Activated CD8-positive, alpha-beta T cell treated with anti-CD3 and anti-CD28 coated beads for 36 hours (primary cell): ENCODE measurements around the gene PCDHGC3. TPM values are rescaled to one million over a fixed set of nuclear protein-coding genes. Genes with fewer than 3 reads are reported as not detected.

Source experiments
- ATAC-seq: fragments of 200-7000 bp; cut with Tn5 transposase; one replicate; pipeline ENCODE4 v1.10.0; 2021; ENCODE audit warnings: mild to moderate bottlenecking, moderate library complexity
- CTCF ChIA-PET: fragments of 350-600 bp; sonication (Branson Sonifier 250); formaldehyde crosslinking; loops from one replicate; lab custom pipeline; 2021; ENCODE audit warnings: antibody characterized with exemption; lab: Charles Lee
- POLR2A ChIA-PET: fragments of 350-600 bp; sonication (Branson Sonifier 250); formaldehyde crosslinking; loops from one replicate; lab custom pipeline; 2021; ENCODE audit warnings: antibody characterized with exemption; lab: Charles Lee
- DNase-seq: peaks from one replicate; pipeline ENCODE4 v3.0.0-alpha.2; 2020
- H3K27ac Mint-ChIP-seq: one replicate; pipeline ENCODE4 v1.8.0; 2021; ENCODE audit warnings: mild to moderate bottlenecking, mixed read lengths
- H3K27me3 Mint-ChIP-seq: one replicate; pipeline ENCODE4 v1.8.0; 2021; ENCODE audit warnings: mixed read lengths
- H3K36me3 Mint-ChIP-seq: one replicate; pipeline ENCODE4 v1.8.0; 2021; ENCODE audit warnings: low read depth, mixed read lengths
- H3K4me1 Mint-ChIP-seq: one replicate; pipeline ENCODE4 v1.8.0; 2021; ENCODE audit warnings: low read depth, mixed read lengths
- H3K4me3 Mint-ChIP-seq: one replicate; pipeline ENCODE4 v1.8.0; 2021; ENCODE audit warnings: mild to moderate bottlenecking, moderate library complexity, mixed read lengths
- H3K9me3 Mint-ChIP-seq: one replicate; pipeline ENCODE4 v1.8.0; 2021; ENCODE audit warnings: mixed read lengths
- intact Hi-C: fragments of 100-400 bp; cut with micrococcal nuclease; formaldehyde crosslinking; loops from one replicate; pipeline ENCODE4 v1.10.0; 2022
- total RNA-seq, 2 experiments: library from RNA; stranded (reverse); gene quantifications; one replicate each; pipeline ENCODE4 v1.2.3, GENCODE V29; 2021
- TF ChIP-seq, protein P1 (sequence below): fragments of 200-600 bp; IDR thresholded peaks from one replicate; pipeline ENCODE4 v1.8.0; 2022; ENCODE audit warnings: antibody characterized with exemption, mild to moderate bottlenecking

Gene PCDHGC3
- total RNA-seq, 2 experiments from 2014 or later: not detected

DNA sequence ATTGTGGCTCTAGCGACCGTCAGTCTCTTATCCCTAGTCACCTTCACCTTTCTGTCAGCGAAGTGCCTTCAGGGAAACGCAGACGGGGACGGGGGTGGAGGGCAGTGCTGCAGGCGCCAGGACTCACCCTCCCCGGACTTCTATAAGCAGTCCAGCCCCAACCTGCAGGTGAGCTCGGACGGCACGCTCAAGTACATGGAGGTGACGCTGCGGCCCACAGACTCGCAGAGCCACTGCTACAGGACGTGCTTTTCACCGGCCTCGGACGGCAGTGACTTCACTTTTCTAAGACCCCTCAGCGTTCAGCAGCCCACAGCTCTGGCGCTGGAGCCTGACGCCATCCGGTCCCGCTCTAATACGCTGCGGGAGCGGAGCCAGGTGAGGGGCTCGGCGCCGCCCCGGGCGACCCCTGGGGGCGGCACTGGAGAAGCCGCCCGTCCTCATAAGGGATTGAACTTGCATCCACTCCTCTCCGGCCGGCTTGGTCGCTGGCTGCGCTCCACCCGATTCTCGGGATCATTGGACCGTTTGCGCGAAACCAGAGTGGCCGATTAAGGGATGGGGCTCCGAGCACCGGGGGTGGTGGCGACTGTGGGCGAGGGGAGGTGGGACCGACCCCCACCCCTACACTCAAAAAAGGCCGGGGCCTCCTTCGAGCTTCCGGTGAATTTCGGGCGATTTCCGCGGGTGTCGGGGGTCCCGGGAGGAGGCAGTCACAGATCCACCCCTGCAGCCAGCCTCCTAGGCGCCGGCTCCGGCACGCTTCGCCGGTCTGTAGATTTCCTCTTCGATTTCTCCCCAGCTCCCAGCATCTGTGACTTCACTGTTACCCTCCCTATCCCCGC is 15.8 kb downstream of the PCDHGC3 start:
- ATAC-seq (no peak), DNase-seq (no peak)
- Mint-ChIP-seq H3K27ac (peak overlapping the region; percentile 25), H3K36me3 (no peaks in the 10 kb centered on the region), H3K27me3 (peaks cover 79% of the 10 kb centered on the region), H3K9me3 (no peaks in the 10 kb centered on the region), H3K4me3 (peak overlapping the region; percentile 68), H3K4me1 (peaks cover 8% of the 10 kb centered on the region)
- intact Hi-C loops: no loop called here
- TF ChIP-seq, protein P1, sequence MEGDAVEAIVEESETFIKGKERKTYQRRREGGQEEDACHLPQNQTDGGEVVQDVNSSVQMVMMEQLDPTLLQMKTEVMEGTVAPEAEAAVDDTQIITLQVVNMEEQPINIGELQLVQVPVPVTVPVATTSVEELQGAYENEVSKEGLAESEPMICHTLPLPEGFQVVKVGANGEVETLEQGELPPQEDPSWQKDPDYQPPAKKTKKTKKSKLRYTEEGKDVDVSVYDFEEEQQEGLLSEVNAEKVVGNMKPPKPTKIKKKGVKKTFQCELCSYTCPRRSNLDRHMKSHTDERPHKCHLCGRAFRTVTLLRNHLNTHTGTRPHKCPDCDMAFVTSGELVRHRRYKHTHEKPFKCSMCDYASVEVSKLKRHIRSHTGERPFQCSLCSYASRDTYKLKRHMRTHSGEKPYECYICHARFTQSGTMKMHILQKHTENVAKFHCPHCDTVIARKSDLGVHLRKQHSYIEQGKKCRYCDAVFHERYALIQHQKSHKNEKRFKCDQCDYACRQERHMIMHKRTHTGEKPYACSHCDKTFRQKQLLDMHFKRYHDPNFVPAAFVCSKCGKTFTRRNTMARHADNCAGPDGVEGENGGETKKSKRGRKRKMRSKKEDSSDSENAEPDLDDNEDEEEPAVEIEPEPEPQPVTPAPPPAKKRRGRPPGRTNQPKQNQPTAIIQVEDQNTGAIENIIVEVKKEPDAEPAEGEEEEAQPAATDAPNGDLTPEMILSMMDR: no peak
- ChIA-PET CTCF (interaction anchor here (0.7 to 2.7 kb wide), 6 partner anchors 13 to 78 kb away, joined by 3 to 10 read pairs (median 3); partner anchors contain the start of genes PCDHGA10 and PCDHGA11), POLR2A (interaction anchor here (0.9 kb wide), 1 partner anchor 172 kb away, joined by 4 read pairs; no protein-coding TSS in a partner anchor)

DNA sequence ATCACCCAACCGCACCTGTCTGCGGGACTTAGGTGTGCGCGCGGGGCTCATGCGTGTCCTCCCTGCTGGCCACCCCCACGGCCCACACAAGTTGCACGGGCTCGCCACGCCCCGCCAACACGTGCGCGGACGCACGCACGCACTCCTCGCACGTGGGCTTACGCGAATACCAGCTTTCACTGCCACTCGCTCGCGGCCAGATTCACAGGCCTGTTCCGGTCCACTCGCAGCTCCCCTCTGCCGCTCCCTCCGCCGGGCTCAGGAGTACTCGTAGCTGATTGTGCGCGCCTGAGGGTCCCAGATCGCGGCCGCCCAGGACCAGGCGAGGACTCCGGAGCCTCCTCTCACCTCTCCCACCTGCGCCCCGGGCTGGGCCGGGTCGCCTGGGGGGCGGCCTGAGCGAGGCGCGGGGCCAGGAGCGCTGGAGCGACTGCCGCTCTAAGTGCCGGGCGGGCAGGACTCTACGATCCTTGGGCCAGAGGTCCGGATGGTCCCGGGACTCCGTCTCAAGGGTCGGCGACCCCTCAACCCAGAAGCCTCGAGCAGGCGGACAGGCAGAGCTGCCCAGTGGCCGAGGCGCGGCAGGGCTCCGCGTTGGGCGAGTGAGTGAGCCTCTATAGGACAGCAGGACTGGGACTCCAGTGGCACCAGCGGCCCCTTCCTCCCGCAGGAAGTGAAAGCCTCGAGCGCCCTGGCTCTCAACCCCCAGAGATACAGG is 16.6 kb downstream of the PCDHGC3 start:
- Mint-ChIP-seq H3K36me3 (no peaks in the 10 kb centered on the region), H3K4me1 (peaks cover 8% of the 10 kb centered on the region), H3K4me3 (peak overlapping the region; percentile 68), H3K27me3 (peaks cover 77% of the 10 kb centered on the region), H3K27ac (peak overlapping the region; percentile 25), H3K9me3 (no peaks in the 10 kb centered on the region)
- DNase-seq (peak; percentile 39), ATAC-seq (peak; percentile 45)
- TF ChIP-seq, protein P1: no peak
- CTCF ChIA-PET: interaction anchor here (0.7 to 2.7 kb wide), 11 partner anchors 14 to 397 kb away, joined by 3 to 10 read pairs (median 3); partner anchors contain the start of genes PCDHGA10 and PCDHGA11
- POLR2A ChIA-PET: interaction anchor here (0.9 kb wide), 1 partner anchor 173 kb away, joined by 4 read pairs; no protein-coding TSS in a partner anchor
- intact Hi-C loops: no loop called here

DNA sequence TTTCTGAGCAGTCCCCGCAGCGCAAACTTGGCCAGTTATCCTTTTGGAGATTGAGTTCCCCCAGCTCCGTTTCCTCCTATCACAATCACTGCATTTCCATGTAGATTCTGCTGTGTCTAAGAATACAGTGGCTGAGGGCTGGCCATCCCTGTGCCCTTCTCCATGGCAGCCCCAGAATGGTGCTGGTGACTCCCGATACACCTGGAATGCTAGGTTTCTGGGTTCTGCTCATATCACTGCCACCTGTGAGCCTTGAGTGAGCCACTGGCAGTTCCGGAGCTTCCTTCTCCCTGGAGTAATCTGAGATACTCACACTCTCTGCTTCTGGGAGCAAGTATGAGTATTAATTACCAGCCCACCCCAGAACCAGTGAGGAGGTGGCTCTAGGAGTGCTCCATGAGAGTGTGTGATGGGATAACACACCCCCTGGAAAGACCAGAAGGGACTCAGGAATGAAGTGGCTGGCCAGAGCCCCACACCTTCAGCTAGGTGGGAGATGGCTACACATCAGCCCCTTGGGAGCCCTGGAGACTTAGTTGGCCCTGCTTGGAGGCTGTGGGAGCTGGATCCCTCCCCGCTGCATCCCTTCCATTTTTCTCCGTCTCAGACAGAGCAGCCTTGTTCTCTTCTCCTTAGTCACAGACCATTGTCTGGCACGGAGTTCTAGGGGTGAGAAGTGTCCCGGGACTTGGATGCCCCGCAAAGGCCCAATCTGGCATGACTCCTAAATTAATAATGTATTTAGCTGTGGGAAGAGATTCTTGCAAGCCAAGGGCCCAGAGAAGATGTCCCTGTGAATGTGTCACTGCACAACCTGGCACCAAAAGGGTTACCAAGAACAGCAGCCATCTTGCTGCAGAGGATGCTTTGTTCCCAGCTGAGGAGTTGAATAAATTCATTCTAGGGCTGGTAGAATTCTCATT is 18.0 kb downstream of the PCDHGC3 start:
- Mint-ChIP-seq H3K36me3 (no peaks in the 10 kb centered on the region), H3K27me3 (peaks cover 69% of the 10 kb centered on the region), H3K9me3 (no peaks in the 10 kb centered on the region), H3K27ac (no peak overlapping the region), H3K4me3 (no peak overlapping the region), H3K4me1 (peaks cover 8% of the 10 kb centered on the region)
- ChIA-PET POLR2A (interaction anchor here (0.9 kb wide), 1 partner anchor 8 kb away, joined by 3 read pairs; no protein-coding TSS in a partner anchor), CTCF (interaction anchor here (1.1 to 2.7 kb wide), 5 partner anchors 8 to 81 kb away, joined by 6 to 10 read pairs (median 9); partner anchors contain the start of genes PCDHGA10 and PCDHGC4)
- ATAC-seq (no peak), DNase-seq (no peak)
- TF ChIP-seq, protein P1: no peak
- intact Hi-C loops: no loop called here

- Mint-ChIP-seq H3K9me3 (no peaks in the 10 kb centered on the region), H3K36me3 (no peaks in the 10 kb centered on the region), H3K27ac (no peak overlapping the region), H3K27me3 (peaks cover 62% of the 10 kb centered on the region), H3K4me1 (peaks cover 8% of the 10 kb centered on the region), H3K4me3 (no peak overlapping the region)
- intact Hi-C loops: no loop called here
- POLR2A ChIA-PET: interaction anchor here (0.8 to 1.1 kb wide), 3 partner anchors 9 to 20 kb away, joined by 3 read pairs; no protein-coding TSS in a partner anchor
- CTCF ChIA-PET: interaction anchor here (2.4 to 2.6 kb wide), 2 partner anchors 10 to 17 kb away, joined by 6 to 9 read pairs; partner anchors contain the start of gene PCDHGC4
- TF ChIP-seq, protein P1: no peak
- no peak for DNase-seq
- ATAC-seq: no peak
Observed at GRCh38 chr5:141494761-141495452, 19.1 kb downstream of the PCDHGC3 start.
